Endothelial cell of umbilical vein (primary cell): ENCODE measurements around the gene STAT1. TPM values are rescaled to one million over a fixed set of nuclear protein-coding genes. Genes with fewer than 3 reads are reported as not detected.

Experiments
- BruUV-seq: library from RNA; stranded (reverse); fragments of 400-500 nt; replicated peaks from 2 replicates; lab custom pipeline; 2021; lab: Mats Ljungman, UMichigan
- CTCF ChIA-PET: fragments of 300-600, 350-600 bp; sonication (Branson Sonifier 250); formaldehyde crosslinking; loops from one replicate; lab custom pipeline; 2021; ENCODE audit warnings: antibody characterized with exemption, inconsistent platforms; lab: Charles Lee
- POLR2A ChIA-PET: fragments of 300-600, 350-600 bp; sonication (Branson Sonifier 250); formaldehyde crosslinking; loops from one replicate; lab custom pipeline; 2021; ENCODE audit warnings: antibody characterized with exemption, inconsistent platforms; lab: Charles Lee
- DNase-seq: peaks from one replicate; pipeline ENCODE4 v3.0.0-alpha.2; 2011; ENCODE audit warnings: low read depth, low spot score
- FAIRE-seq: peaks from 2 replicates; lab custom pipeline; 2011; peaks lifted over from hg19 to GRCh38; lab: Jason Lieb, UNC
- H2AFZ ChIP-seq: 2 replicates; pipeline ENCODE4 v1.6.0; 2012; ENCODE audit warnings: low read depth, low read length, control low read depth, inconsistent platforms
- H3K27ac ChIP-seq: 2 replicates; pipeline ENCODE4 v1.5.1; 2011; ENCODE audit warnings: low read depth, mild to moderate bottlenecking, control low read depth, low read length, moderate library complexity; ENCODE audit not compliant: insufficient read depth
- H3K27me3 ChIP-seq, 2 experiments: 2 replicates each; pipeline versions ENCODE4 v1.6.0 to v1.6.1; 2011; ENCODE audit warnings: low read length in 2 of 2, mixed read lengths in 1 of 2; ENCODE audit not compliant: control insufficient read depth in 2 of 2, insufficient read depth in 2 of 2
- H3K36me3 ChIP-seq, 2 experiments: 2 replicates in 1 of 2; 3 replicates in 1 of 2; pipeline ENCODE4 v1.5.1; 2011; ENCODE audit warnings: low read length in 2 of 2, mild to moderate bottlenecking in 1 of 2, moderate library complexity in 1 of 2; ENCODE audit not compliant: control insufficient read depth in 2 of 2, insufficient read depth in 2 of 2; ENCODE audit errors: extremely low read depth in 1 of 2
- H3K4me1 ChIP-seq: 3 replicates; pipeline ENCODE4 v1.5.1; 2011; ENCODE audit warnings: mild to moderate bottlenecking, low read length; ENCODE audit not compliant: control insufficient read depth, insufficient read depth; ENCODE audit errors: extremely low read depth
- H3K4me2 ChIP-seq: 2 replicates; pipeline ENCODE4 v1.6.1; 2011; ENCODE audit warnings: low read length, control low read depth, mixed read lengths; ENCODE audit not compliant: insufficient read depth
- H3K4me3 ChIP-seq, 3 experiments: fragments of 200-600 bp in 1 of 3; sonication (generic), shearing (Covaris generic) in 1 of 3; replicated peaks in 1 of 3; 2 replicates each; pipeline ENCODE4 v1.5.1; 2011 to 2016; ENCODE audit warnings: control low read depth in 3 of 3, low read length in 3 of 3, mild to moderate bottlenecking in 2 of 3, inconsistent platforms in 1 of 3, low read depth in 1 of 3, moderate library complexity in 1 of 3; ENCODE audit not compliant: insufficient read depth in 1 of 3
- H3K79me2 ChIP-seq: 2 replicates; pipeline ENCODE4 v1.6.0; 2012; ENCODE audit warnings: low read length, inconsistent platforms; ENCODE audit not compliant: control insufficient read depth, insufficient read depth
- H3K9ac ChIP-seq: replicated peaks from 2 replicates; pipeline ENCODE3; 2011; ENCODE audit warnings: low read length, control low read depth; ENCODE audit not compliant: insufficient read depth; ENCODE audit errors: extremely low read depth
- H3K9me1 ChIP-seq: replicated peaks from 3 replicates; pipeline ENCODE4 v1.6.0; 2011; ENCODE audit warnings: mild to moderate bottlenecking, low read length; ENCODE audit not compliant: control insufficient read depth, insufficient read depth; ENCODE audit errors: extremely low read depth
- H3K9me3 ChIP-seq: replicated peaks from 2 replicates; pipeline ENCODE4 v1.5.1; 2012; ENCODE audit warnings: low read length, inconsistent platforms; ENCODE audit not compliant: control insufficient read depth, insufficient read depth
- H4K20me1 ChIP-seq: replicated peaks from 2 replicates; pipeline ENCODE3; 2011; ENCODE audit warnings: mild to moderate bottlenecking, low read length; ENCODE audit not compliant: control insufficient read depth, insufficient read depth; ENCODE audit errors: extremely low read depth
- FOS ChIP-seq: IDR thresholded peaks from 2 replicates; pipeline ENCODE4 v1.6.1; 2011; ENCODE audit warnings: mild to moderate bottlenecking, low read length, moderate library complexity, borderline replicate concordance; ENCODE audit not compliant: insufficient read depth
- GATA2 ChIP-seq: IDR thresholded peaks from 2 replicates; pipeline ENCODE4 v1.7.0; 2011; ENCODE audit warnings: low read depth, mild to moderate bottlenecking, moderate library complexity, mixed read lengths, low read length; ENCODE audit not compliant: insufficient read length, insufficient read depth
- MYC ChIP-seq: IDR thresholded peaks from one replicate; pipeline ENCODE4 v1.6.1; 2011; ENCODE audit warnings: mild to moderate bottlenecking, low read depth, low read length
- POLR2A ChIP-seq: IDR thresholded peaks from 2 replicates; pipeline ENCODE4 v1.6.1; 2012; ENCODE audit warnings: low read depth, mild to moderate bottlenecking, control low read depth, low read length
- POLR2AphosphoS5 ChIP-seq: IDR thresholded peaks from 2 replicates; pipeline ENCODE4 v1.6.1; 2012; ENCODE audit warnings: low read depth, mild to moderate bottlenecking, control low read depth, low read length, moderate library complexity; ENCODE audit not compliant: insufficient read depth
- dilution Hi-C: fragments of 300-500 bp; cut with MboI; formaldehyde crosslinking; loops from one replicate; pipeline ENCODE4 v1.15.0; 2019; ENCODE audit warnings: low sequenced_read_pairs; ENCODE audit not compliant: extremely low pct_ligation_motif_present
- intact Hi-C: fragments of 100-400 bp; cut with micrococcal nuclease; formaldehyde crosslinking; loops from one replicate; pipeline ENCODE4 v1.10.0; 2022
- polyA plus RNA-seq, 4 experiments: library from polyadenylated mRNA; depleted of rRNA in 3 of 4; stranded (reverse) in 3 of 4; unstranded in 1 of 4; fragments of >200 nt; gene quantifications; 2 replicates each; pipeline versions ENCODE4 v1.2.1 to v1.2.3, GENCODE V29; 2011 to 2012; ENCODE audit warnings: missing spikeins in 1 of 4
- total RNA-seq: library from RNA; stranded (reverse); gene quantifications from 2 replicates; pipeline ENCODE4 v1.2.3, GENCODE V29; 2021
- TF ChIP-seq, protein P1 (sequence below): IDR thresholded peaks from 2 replicates; pipeline ENCODE4 v1.6.1; 2011; ENCODE audit not compliant: insufficient read depth, insufficient read length
- TF ChIP-seq, protein P2 (sequence below), 2 donors: IDR thresholded peaks; 1 replicate in 1 of 2; 2 replicates in 1 of 2; pipeline ENCODE4 v1.5.1; 2011; ENCODE audit warnings: low read length in 2 of 2, mild to moderate bottlenecking in 2 of 2, moderate library complexity in 2 of 2, control low read depth in 1 of 2, inconsistent platforms in 1 of 2, low read depth in 1 of 2; ENCODE audit not compliant: insufficient read depth in 1 of 2; ENCODE audit errors: extremely low read depth in 1 of 2

Gene STAT1
- total and polyA plus RNA-seq, 2 donors (not counting 3 experiments of a cell fraction or from before 2014, with no cell fraction given), result 64.2 to 67.6 TPM

DNA sequence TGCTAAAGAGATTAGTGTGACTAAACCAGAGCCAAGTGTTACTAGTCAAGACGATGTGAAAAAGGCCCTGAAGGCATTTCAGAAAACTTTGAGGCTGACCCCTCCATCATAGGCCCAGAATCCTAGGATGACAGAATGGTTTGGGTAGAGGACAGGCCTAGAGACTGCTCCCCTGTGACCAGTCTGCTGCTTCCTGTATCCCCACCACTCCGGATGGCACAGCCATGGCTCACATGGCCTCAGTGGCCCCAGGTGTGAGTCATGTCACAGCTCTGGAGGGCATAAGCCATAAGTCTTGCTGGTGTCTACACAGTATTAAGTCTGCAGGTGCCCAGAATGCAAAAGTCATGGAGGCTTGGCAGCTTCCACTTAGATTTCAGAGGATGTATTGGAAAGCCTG is 12.4 kb upstream of the STAT1 start:
- CTCF ChIA-PET, result interaction anchor here (1.1 kb wide), 1 partner anchor 14 kb away, joined by 3 read pairs; no protein-coding TSS in a partner anchor
- BruUV-seq, result no TSS peak

More for the DNA sequence above, 12.4 kb upstream of the STAT1 start:
- Histone ChIP-seq H3K4me3 (no peak overlapping the region), H4K20me1 (no peaks in the 10 kb centered on the region), H2AFZ (no peak overlapping the region), H3K27ac (no peak overlapping the region), H3K9me1 (no peaks in the 10 kb centered on the region), H3K27me3 (no peaks in the 10 kb centered on the region), H3K4me1 (peaks cover 27% of the 10 kb centered on the region), H3K36me3 (no peaks in the 10 kb centered on the region), H3K9me3 (no peaks in the 10 kb centered on the region), H3K4me2 (no peak overlapping the region), H3K9ac (no peak overlapping the region), H3K79me2 (no peaks in the 10 kb centered on the region)
- dilution Hi-C loops (no loop called here), intact Hi-C loops (no loop called here)
- POLR2A ChIA-PET, result no interaction called here
- no peak for DNase-seq
- no peak for TF ChIP-seq POLR2A
- TF ChIP-seq MYC, result no peak
- TF ChIP-seq, protein P1, sequence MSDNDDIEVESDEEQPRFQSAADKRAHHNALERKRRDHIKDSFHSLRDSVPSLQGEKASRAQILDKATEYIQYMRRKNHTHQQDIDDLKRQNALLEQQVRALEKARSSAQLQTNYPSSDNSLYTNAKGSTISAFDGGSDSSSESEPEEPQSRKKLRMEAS, result no peak
- TF ChIP-seq FOS, result no peak
- TF ChIP-seq POLR2AphosphoS5, result no peak
- TF ChIP-seq, protein P2, sequence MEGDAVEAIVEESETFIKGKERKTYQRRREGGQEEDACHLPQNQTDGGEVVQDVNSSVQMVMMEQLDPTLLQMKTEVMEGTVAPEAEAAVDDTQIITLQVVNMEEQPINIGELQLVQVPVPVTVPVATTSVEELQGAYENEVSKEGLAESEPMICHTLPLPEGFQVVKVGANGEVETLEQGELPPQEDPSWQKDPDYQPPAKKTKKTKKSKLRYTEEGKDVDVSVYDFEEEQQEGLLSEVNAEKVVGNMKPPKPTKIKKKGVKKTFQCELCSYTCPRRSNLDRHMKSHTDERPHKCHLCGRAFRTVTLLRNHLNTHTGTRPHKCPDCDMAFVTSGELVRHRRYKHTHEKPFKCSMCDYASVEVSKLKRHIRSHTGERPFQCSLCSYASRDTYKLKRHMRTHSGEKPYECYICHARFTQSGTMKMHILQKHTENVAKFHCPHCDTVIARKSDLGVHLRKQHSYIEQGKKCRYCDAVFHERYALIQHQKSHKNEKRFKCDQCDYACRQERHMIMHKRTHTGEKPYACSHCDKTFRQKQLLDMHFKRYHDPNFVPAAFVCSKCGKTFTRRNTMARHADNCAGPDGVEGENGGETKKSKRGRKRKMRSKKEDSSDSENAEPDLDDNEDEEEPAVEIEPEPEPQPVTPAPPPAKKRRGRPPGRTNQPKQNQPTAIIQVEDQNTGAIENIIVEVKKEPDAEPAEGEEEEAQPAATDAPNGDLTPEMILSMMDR (IDR thresholded peaks at IDR 0.05; ENCODE audit: extremely low read depth in 1 of 2, insufficient read depth in 1 of 2, low read depth in 1 of 2, low read length in 2 of 2), result no peak
- no peak for TF ChIP-seq GATA2
- no peak for FAIRE-seq
